RPMI8226 (cell line): ENCODE data around the gene SPIN1.
A peak's percentile ranks its signal among the peaks of the same experiment; 100 is the strongest.

Experiments
- DNase-seq: peaks from one replicate; pipeline ENCODE4 v3.0.0-alpha.2; 2015

Gene SPIN1

GRCh38 chr9:88388886-88389605 is 802 bp downstream of the SPIN1 start:
- DNase-seq: peak; percentile 32

GRCh38 chr9:88390371-88390990 is 2.2 kb downstream of the SPIN1 start:
- DNase-seq: no peak

- DNase-seq: no peak
These were observed 3.0 kb downstream of the SPIN1 start for GRCh38 chr9:88391236-88391635.

GRCh38 chr9:88391921-88392320 is 3.7 kb downstream of the SPIN1 start:
- no peak for DNase-seq

GRCh38 chr9:88392549-88392948 is 4.3 kb downstream of the SPIN1 start:
- DNase-seq: no peak

- no peak for DNase-seq
These were observed 8.8 kb downstream of the SPIN1 start for GRCh38 chr9:88396836-88397577.

- DNase-seq: no peak
These were observed 9.8 kb downstream of the SPIN1 start for GRCh38 chr9:88398016-88398415.

- DNase-seq: no peak
These were observed 11.7 kb downstream of the SPIN1 start for GRCh38 chr9:88399966-88400365.

- DNase-seq: no peak
These were observed 15.1 kb downstream of the SPIN1 start for GRCh38 chr9:88403340-88403739.

- DNase-seq: no peak
These were observed 17.8 kb downstream of the SPIN1 start for GRCh38 chr9:88406051-88406450.

GRCh38 chr9:88411471-88411870 is 23.2 kb downstream of the SPIN1 start:
- DNase-seq: no peak

- DNase-seq: no peak
These were observed 26.1 kb downstream of the SPIN1 start for GRCh38 chr9:88414298-88414697.

GRCh38 chr9:88418025-88418424 is 29.8 kb downstream of the SPIN1 start:
- no peak for DNase-seq

- no peak for DNase-seq
These were observed 30.7 kb downstream of the SPIN1 start for GRCh38 chr9:88418715-88419540.

GRCh38 chr9:88420227-88420626 is 32.0 kb downstream of the SPIN1 start:
- DNase-seq: no peak

- no peak for DNase-seq
These were observed 33.1 kb downstream of the SPIN1 start for GRCh38 chr9:88421348-88421747.

GRCh38 chr9:88425538-88425950 is 37.3 kb downstream of the SPIN1 start:
- DNase-seq: no peak

- DNase-seq: no peak
These were observed 38.4 kb downstream of the SPIN1 start for GRCh38 chr9:88426651-88427050.

GRCh38 chr9:88429595-88430430 is 41.6 kb downstream of the SPIN1 start:
- DNase-seq: no peak

- DNase-seq: no peak
These were observed 45.5 kb downstream of the SPIN1 start for GRCh38 chr9:88433583-88434255.

- DNase-seq: no peak
These were observed 47.1 kb downstream of the SPIN1 start for GRCh38 chr9:88435336-88435735.

- DNase-seq: no peak
These were observed 48.1 kb downstream of the SPIN1 start for GRCh38 chr9:88436379-88436778.
